ENCODE measurements around the gene CD79A. TPM values are rescaled to one million over a fixed set of nuclear protein-coding genes. Genes with fewer than 3 reads are reported as not detected.

CD79A gene
- total and polyA plus RNA-seq, 12 donors = 0.17 to 1.4 (median 0.29) TPM; not detected in 8

DNA sequence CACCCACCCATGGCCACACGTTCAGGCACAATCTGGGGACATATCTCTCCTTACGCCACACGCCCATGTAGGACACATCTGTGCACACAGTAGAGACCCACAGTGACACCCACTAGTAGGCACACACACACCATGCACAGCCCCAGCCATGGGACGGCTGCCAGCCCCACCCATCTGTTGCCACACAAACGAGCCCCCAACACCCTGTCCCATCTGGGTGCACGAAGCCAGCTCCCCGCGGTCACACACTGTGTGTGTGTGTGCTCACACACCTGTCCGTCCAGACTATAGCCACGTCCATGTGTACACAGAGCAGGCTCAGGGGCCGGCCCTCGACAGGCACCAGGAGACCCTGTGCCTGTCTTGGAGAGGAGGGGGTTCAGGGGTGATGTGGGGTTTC is 40.6 kb downstream of the CD79A start:
- intact Hi-C loops (cut with DNase I) = no loop called here
- TF ChIP-seq CTCF (IDR thresholded peaks at IDR 0.05) = no peak
- Histone ChIP-seq H3K4me1 (peaks cover 0 to 3% (median 0%) of the 10 kb centered on the region in 9 donors), H3K36me3 (no peaks in the 10 kb centered on the region), H3K27me3 (peaks cover 10 to 95% (median 88%) of the 10 kb centered on the region in 7 donors), H3K27ac (no peak overlapping the region), H3K4me3 (no peak overlapping the region), H3K9me3 (no peaks in the 10 kb centered on the region)
- 60 to 61% methylated on average over 12 of the region's 12 CpGs for WGBS, 2 donors
- ATAC-seq (peak in 1 of 8 donors; percentile 18), DNase-seq (no peak)

GRCh38 chr19:41918095-41918494 is 41.0 kb downstream of the CD79A start:
- intact Hi-C loops (cut with DNase I) = no loop called here

DNA sequence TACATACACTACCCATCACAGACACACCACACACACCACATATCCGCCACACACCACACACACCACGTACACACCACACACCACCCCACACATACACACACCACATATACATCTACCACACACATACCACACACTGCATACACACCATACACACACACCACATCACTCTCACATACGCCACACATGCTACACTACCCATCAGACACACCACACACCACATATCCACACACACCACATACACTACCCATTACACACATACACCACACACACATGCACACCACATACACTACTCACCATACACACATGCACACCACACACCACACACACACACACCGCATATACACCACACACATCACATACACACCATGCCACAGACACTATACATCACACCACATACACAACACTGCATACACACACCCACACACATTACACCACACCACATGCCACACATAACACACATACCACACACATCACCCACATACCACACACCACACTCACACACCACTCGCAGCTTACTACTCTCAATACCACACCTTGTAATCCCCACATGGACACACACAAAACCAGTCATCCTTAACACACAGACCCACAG is 41.7 kb downstream of the CD79A start:
- peaks cover 0 to 3% (median 0%) of the 10 kb centered on the region in 9 donors for H3K4me1 ChIP-seq
- TF ChIP-seq CTCF (IDR thresholded peaks at IDR 0.05) = no peak
- no peak overlapping the region for H3K27ac ChIP-seq
- H3K27me3 ChIP-seq = peaks cover 14 to 92% (median 86%) of the 10 kb centered on the region in 7 donors
- ATAC-seq (no peak), DNase-seq (no peak)
- H3K9me3 ChIP-seq = no peaks in the 10 kb centered on the region
- H3K4me3 ChIP-seq = no peak overlapping the region
- 91 to 95% methylated on average over 5 of the region's 5 CpGs for WGBS, 2 donors
- intact Hi-C loops (cut with DNase I) = no loop called here
- no peaks in the 10 kb centered on the region for H3K36me3 ChIP-seq

More at GRCh38 chr19:41918095-41918494, 41.0 kb downstream of the CD79A start:
- WGBS, 2 donors = 79 to 86% methylated on average over 6 of the region's 6 CpGs
- DNase-seq = no peak
- peaks cover 14 to 95% (median 88%) of the 10 kb centered on the region in 7 donors for H3K27me3 ChIP-seq
- peaks cover 0 to 3% (median 0%) of the 10 kb centered on the region in 9 donors for H3K4me1 ChIP-seq
- H3K27ac ChIP-seq = no peak overlapping the region
- no peaks in the 10 kb centered on the region for H3K36me3 ChIP-seq
- H3K4me3 ChIP-seq = no peak overlapping the region
- no peak for TF ChIP-seq CTCF (IDR thresholded peaks at IDR 0.05)
- H3K9me3 ChIP-seq = no peaks in the 10 kb centered on the region
- ATAC-seq = no peak

- intact Hi-C loops (cut with DNase I) = no loop called here
- no peak for DNase-seq
- Histone ChIP-seq H3K4me3 (no peak overlapping the region), H3K9me3 (no peaks in the 10 kb centered on the region), H3K36me3 (no peaks in the 10 kb centered on the region), H3K27ac (no peak overlapping the region), H3K27me3 (peaks cover 14 to 96% (median 91%) of the 10 kb centered on the region in 7 donors), H3K4me1 (peaks cover 0 to 2% (median 0%) of the 10 kb centered on the region in 9 donors)
- TF ChIP-seq CTCF (IDR thresholded peaks at IDR 0.05) = no peak
- no peak for ATAC-seq
- WGBS, 2 donors = 85 to 86% methylated on average over 33 of the region's 33 CpGs
Observed at GRCh38 chr19:41919948-41920712, 43.1 kb downstream of the CD79A start.
